ENCODE results near the gene RIMBP2. TPM values are rescaled to one million over a fixed set of nuclear protein-coding genes. Genes with fewer than 3 reads are reported as not detected.

The RIMBP2 gene
- total RNA-seq, 4 donors from 2014 or later = not detected

DNA sequence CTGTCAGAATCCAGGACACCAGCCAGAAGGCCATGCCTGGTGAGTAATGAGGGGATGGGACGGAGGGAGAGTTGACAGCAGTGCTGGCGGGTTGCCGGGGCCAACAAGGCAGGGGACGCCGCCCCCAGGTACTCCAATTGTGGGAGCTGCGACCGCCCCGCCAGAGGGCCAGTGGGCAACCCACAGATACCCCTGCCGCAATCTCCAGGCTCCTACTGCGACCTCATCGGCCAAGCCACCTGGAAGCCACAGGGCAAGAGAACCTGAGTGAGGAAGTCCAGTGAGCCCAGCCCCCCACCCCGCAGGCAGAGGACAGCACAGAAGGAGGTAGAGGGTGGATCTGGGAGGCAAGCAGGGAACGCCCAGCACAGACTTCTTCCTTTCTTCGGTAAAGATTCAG is 103.0 kb downstream of the RIMBP2 start:
- TF ChIP-seq, protein P1, sequence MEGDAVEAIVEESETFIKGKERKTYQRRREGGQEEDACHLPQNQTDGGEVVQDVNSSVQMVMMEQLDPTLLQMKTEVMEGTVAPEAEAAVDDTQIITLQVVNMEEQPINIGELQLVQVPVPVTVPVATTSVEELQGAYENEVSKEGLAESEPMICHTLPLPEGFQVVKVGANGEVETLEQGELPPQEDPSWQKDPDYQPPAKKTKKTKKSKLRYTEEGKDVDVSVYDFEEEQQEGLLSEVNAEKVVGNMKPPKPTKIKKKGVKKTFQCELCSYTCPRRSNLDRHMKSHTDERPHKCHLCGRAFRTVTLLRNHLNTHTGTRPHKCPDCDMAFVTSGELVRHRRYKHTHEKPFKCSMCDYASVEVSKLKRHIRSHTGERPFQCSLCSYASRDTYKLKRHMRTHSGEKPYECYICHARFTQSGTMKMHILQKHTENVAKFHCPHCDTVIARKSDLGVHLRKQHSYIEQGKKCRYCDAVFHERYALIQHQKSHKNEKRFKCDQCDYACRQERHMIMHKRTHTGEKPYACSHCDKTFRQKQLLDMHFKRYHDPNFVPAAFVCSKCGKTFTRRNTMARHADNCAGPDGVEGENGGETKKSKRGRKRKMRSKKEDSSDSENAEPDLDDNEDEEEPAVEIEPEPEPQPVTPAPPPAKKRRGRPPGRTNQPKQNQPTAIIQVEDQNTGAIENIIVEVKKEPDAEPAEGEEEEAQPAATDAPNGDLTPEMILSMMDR (IDR thresholded peaks at IDR 0.05; ENCODE audit: low read depth) = no peak

DNA sequence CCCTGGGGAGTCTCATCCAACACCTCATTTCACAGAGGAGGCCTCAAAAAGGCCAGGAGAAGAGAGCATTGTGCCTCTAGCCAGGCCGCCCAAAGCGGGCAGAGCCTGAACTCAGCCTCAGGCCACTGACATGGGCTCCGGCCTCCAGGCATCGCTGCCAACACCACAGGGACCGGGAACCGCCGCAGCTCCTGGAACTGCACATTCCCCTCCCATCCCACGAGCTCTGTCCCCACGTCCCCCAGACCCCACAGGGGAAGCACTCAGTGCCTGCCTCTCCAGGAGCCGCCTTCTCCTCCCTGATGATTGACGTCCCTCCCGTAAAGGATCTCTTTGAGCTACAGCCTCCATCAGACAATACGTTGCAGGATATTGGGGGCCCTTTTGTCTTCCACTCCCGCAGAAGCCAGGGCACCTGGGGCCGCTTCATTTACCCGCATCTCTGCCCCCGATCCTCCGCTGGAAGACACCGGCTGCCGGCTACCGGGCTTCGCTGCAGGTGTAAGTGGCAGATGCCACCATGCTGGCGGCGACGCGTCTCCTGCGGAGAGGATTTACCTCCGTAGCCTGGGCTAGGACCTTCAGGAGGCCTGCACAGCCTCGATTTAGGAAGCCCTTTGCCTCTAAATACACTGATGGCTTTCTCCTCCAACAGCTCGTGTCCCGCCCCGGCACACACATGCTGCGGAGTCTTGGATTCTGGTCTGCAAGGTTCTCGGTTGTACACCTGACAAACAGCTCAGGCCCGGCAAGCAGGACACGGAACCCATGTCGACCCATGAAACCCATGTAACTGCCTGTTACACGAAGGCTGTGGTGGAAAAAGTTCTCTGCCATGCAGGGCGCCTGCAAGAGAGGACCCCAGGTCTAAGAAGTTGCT is 104.8 kb downstream of the RIMBP2 start:
- TF ChIP-seq, protein P1 (IDR thresholded peaks at IDR 0.05; ENCODE audit: low read depth) = no peak

DNA sequence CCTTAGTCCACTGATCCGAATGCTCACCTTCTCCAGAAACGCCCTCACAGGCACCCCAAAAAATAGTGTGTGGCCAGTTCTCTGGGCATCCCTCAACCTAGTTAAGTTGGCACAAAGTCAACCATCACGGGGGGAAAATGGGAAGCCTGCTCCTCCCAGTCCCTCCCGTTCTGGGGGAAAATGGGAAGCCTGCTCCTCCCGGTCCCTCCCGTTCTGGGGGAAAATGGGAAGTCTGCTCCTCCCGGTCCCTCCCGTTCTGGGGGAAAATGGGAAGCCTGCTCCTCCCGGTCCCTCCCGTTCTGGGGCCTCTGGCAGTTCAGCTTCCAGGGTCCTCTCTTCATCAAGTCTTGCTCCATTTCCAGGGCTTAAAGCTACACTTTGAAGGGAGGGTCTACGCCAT is 106.1 kb downstream of the RIMBP2 start:
- TF ChIP-seq, protein P1 (IDR thresholded peaks at IDR 0.05; ENCODE audit: low read depth) = no peak

DNA sequence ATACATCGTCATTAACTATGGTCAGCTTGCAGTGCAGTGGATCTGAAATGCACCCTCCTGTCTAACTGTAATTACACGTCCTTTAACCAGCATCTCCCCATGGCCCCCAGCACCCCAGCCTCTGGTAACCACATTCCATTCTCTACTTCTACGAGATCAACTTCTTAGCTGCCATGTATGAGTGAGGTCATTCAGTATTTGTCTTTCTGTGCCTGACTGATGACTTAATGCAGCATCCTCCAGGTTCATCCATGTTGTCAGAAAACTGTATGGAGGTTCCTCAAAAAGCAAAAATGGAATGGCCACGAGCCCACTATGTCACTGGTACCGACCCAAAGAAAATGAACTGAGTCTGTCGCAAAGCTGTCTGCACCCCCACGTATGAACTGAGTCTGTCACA is 107.3 kb downstream of the RIMBP2 start:
- TF ChIP-seq, protein P1 (IDR thresholded peaks at IDR 0.05; ENCODE audit: low read depth) = no peak

DNA sequence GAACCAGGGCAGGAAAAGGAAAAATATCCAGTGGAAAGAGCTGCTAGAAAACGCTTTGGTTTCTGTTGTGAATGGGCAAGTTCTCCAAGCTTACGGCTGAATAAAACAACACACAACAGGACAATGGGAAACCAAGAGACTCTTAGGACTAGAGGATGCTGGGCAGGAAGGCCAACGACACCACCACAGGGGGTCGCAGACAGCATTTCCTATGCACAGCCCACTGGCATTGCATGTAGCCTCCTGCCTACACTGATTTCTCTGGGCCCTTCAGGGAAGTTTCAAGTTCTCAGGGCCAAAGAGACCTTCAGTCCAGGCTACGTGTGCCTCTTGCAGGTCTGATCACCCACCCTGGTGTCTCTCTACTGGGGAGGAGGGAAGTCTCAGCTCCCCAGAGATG is 108.0 kb downstream of the RIMBP2 start:
- TF ChIP-seq, protein P1 (IDR thresholded peaks at IDR 0.05; ENCODE audit: low read depth) = no peak

DNA sequence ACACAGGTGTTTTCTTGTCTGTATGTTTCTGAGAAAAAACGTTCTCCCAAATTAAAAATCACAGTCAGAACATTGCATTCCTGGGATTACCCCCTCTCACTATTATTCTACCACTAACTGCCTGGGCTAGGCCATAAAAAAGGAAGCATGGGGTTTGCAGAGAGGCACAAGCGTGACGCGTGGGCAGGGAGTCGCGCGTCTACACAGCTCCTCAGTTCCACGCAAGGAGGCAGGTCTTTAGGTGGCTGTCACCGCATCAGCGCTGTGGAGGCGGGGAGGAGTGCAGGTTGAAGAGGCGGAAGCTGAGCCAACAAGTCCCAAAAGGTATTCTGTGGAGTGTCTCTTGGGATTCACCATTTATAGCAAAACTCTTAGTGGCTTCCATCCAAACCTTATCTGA is 109.9 kb downstream of the RIMBP2 start:
- TF ChIP-seq, protein P1 (IDR thresholded peaks at IDR 0.05; ENCODE audit: low read depth) = no peak

DNA sequence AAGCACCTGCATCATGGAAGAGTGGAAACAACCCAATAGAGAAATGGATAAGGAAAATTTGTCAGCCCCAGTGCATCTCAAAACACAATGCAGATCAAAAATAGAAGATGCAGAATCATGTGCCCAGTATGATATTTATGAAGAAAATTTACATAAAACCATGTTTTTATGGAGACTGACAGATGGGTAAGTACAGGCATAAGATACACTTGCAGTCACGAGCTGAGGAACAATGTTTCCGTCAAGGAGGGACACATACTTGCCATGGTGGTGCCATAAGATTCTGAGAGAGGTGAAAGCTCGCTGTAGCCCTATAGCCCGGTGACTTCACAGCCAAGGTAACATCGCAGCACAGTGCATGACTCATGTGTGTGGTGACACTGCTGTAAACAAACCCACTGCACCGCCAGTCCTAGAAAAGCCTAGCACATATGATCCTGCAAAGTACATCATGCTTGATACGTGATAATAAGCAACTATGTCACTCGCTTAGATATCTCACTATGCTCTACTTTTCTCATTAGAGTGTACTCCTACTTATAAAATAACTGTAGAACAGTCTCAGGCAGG is 112.6 kb downstream of the RIMBP2 start:
- TF ChIP-seq, protein P1 (IDR thresholded peaks at IDR 0.05; ENCODE audit: low read depth) = no peak
